LNCAP (cell line): Measurements from ENCODE around the gene CDHR3.

ENCODE experiments used
- CTCF ChIP-seq: fragments of 450-650 bp; IDR thresholded peaks from 2 replicates; pipeline ENCODE4 v1.5.1; 2017; ENCODE audit warnings: mild to moderate bottlenecking

CDHR3 gene

GRCh38 chr7:105982388-105982787 is 19.3 kb downstream of the CDHR3 start:
- no peak for TF ChIP-seq CTCF

GRCh38 chr7:105985229-105985628 is 22.2 kb downstream of the CDHR3 start:
- TF ChIP-seq CTCF = no peak

GRCh38 chr7:105985672-105986215 is 22.7 kb downstream of the CDHR3 start:
- no peak for TF ChIP-seq CTCF

GRCh38 chr7:105987046-105987445 is 24.0 kb downstream of the CDHR3 start:
- TF ChIP-seq CTCF = no peak

DNA sequence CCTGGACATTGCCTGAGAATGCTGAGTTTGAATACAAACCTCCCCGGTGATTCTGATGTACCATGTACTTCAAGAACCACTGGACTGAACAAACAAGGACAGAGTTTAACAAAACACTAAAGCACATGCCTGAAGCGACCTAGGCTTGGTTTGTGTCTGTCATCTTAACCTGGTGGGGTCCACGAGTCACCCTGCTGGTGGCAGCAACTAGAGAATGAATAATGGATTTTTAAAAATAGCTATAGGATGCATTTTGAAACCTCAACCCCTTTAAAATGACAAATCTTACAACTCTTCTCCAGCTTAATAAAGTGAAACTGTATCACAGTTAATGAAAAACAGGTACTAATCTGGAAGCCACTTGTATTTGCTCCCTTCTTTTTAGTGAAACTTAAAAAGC is 25.2 kb downstream of the CDHR3 start:
- no peak for TF ChIP-seq CTCF

DNA sequence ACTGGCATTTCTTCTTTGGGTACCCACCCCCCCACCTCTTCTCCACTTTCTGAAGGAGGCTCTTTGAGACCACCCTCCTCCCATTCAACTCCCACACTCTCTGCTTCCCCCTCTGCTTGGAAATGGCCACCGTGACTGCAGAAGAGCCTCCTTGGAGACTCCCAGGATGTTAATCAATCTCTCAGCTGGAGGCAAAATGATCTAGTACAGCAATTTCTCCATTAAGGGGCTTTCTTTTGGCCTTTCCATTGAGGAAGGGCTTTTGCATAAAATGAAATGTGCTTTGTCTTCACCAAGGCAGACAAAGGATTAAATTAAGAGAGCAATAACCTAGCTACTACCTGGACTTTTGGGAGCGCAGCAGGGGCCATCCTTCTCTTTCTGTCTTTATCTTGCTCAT is 26.1 kb downstream of the CDHR3 start:
- no peak for TF ChIP-seq CTCF

GRCh38 chr7:105989686-105990085 is 26.6 kb downstream of the CDHR3 start:
- TF ChIP-seq CTCF = no peak

DNA sequence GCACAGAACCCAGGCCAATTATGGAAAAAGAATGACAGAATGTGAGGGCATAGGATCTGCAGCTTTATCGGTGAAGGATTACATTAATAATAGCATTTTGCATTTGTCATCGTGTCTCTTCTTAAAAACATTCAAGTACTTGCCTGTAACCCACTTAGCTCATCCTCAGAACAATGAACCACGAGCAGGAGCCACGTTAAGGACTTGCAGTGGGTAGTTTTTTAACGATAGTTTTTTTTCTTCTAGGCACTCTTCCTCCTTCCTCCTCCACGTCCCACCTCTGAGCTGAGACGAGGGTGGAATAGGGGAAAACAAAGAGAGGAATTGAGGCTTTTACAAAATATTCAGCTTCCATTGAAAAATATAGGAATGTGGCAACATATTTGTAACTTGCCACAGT is 27.1 kb downstream of the CDHR3 start:
- TF ChIP-seq CTCF = no peak
